Renal cortical epithelial cell (primary cell): ENCODE data around the gene MICOS13. TPM values are rescaled to one million over a fixed set of nuclear protein-coding genes. Genes with fewer than 3 reads are reported as not detected.

Source experiments
- DNase-seq: peaks from one replicate; pipeline ENCODE4 v3.0.0-alpha.2; 2011; ENCODE audit warnings: low read depth
- total RNA-seq: library from RNA; depleted of rRNA; stranded (reverse); fragments of >200 nt; gene quantifications from 2 replicates; pipeline ENCODE4 v1.2.3, GENCODE V29; 2014

Gene MICOS13
- total RNA-seq, 1 donor from 2014 or later, result 13.0 TPM

GRCh38 chr19:5687360-5688198, 7.3 kb upstream of the MICOS13 start:
- no peak for DNase-seq

GRCh38 chr19:5686647-5687359, 6.5 kb upstream of the MICOS13 start:
- peak; percentile 74 for DNase-seq

- DNase-seq, result no peak
Observed at GRCh38 chr19:5686326-5686646, 6.0 kb upstream of the MICOS13 start.

- no peak for DNase-seq
Observed at GRCh38 chr19:5684694-5685430, 4.5 kb upstream of the MICOS13 start.

- no peak for DNase-seq
Observed at GRCh38 chr19:5683177-5683886, 3.0 kb upstream of the MICOS13 start.

- no peak for DNase-seq
Observed at GRCh38 chr19:5682107-5682482, 1.8 kb upstream of the MICOS13 start.

- no peak for DNase-seq
Observed at GRCh38 chr19:5681391-5682106, 1.2 kb upstream of the MICOS13 start.

- no peak for DNase-seq
Observed at GRCh38 chr19:5680084-5680436, 256 bp downstream of the MICOS13 start.

- no peak for DNase-seq
Observed at GRCh38 chr19:5679289-5680083, 830 bp downstream of the MICOS13 start.

GRCh38 chr19:5678071-5678718, 2.1 kb downstream of the MICOS13 start:
- DNase-seq, result no peak

GRCh38 chr19:5677580-5677979, 2.7 kb downstream of the MICOS13 start:
- no peak for DNase-seq

GRCh38 chr19:5677136-5677535, 3.2 kb downstream of the MICOS13 start:
- DNase-seq, result no peak

GRCh38 chr19:5676772-5677105, 3.6 kb downstream of the MICOS13 start:
- DNase-seq, result no peak

GRCh38 chr19:5676105-5676771, 4.1 kb downstream of the MICOS13 start:
- no peak for DNase-seq

GRCh38 chr19:5674714-5675113, 5.6 kb downstream of the MICOS13 start:
- no peak for DNase-seq

- no peak for DNase-seq
Observed at GRCh38 chr19:5673752-5674151, 6.6 kb downstream of the MICOS13 start.

GRCh38 chr19:5672708-5673459, 7.4 kb downstream of the MICOS13 start:
- DNase-seq, result no peak

GRCh38 chr19:5671600-5671999, 8.7 kb downstream of the MICOS13 start:
- no peak for DNase-seq

- no peak for DNase-seq
Observed at GRCh38 chr19:5669212-5669611, 11.1 kb downstream of the MICOS13 start.
